ENCODE results near the gene OR10A6. TPM values are rescaled to one million over a fixed set of nuclear protein-coding genes. Genes with fewer than 3 reads are reported as not detected.

Gene OR10A6
- total RNA-seq, 1 donor from 2014 or later = 0.07 TPM

- peak overlapping the region; percentile 31 for H3K4me2 ChIP-seq (ENCODE audit: low read length)
- peak overlapping the region; percentile 12 for H3K9ac ChIP-seq (ENCODE audit: low read length)
- peak overlapping the region; percentile 60 for H2AFZ ChIP-seq (ENCODE audit: low read depth, low read length)
- no peaks in the 10 kb centered on the region for H3K36me3 Mint-ChIP-seq (ENCODE audit: low read depth, unreplicated experiment)
- H3K9me3 Mint-ChIP-seq (ENCODE audit: unreplicated experiment) = no peaks in the 10 kb centered on the region
- H3K27me3 Mint-ChIP-seq (ENCODE audit: low read depth, unreplicated experiment) = no peaks in the 10 kb centered on the region
- no peaks in the 10 kb centered on the region for H3K79me2 ChIP-seq (ENCODE audit: insufficient read depth, low read length)
- TF ChIP-seq EZH2 (IDR thresholded peaks at IDR 0.05; ENCODE audit: insufficient read depth, low read length) = no peak
- FAIRE-seq (peak; percentile 34), DNase-seq (ENCODE audit: low read depth) (peak; percentile 46)
- no peaks in the 10 kb centered on the region for H3K9me3 ChIP-seq (ENCODE audit: insufficient read depth, low read depth, low read length)
- peaks cover 25% of the 10 kb centered on the region for H3K4me1 Mint-ChIP-seq (ENCODE audit: low read depth, unreplicated experiment)
- H3K27ac Mint-ChIP-seq (ENCODE audit: unreplicated experiment) = peak overlapping the region; percentile 88
- no peaks in the 10 kb centered on the region for H3K4me1 ChIP-seq (ENCODE audit: insufficient read depth, low read length)
- H3K4me3 Mint-ChIP-seq (ENCODE audit: unreplicated experiment) = no peak overlapping the region
- peaks cover 3% of the 10 kb centered on the region for H3K27me3 ChIP-seq (ENCODE audit: insufficient read depth, low read length)
- H3K36me3 ChIP-seq (ENCODE audit: insufficient read depth, low read length) = no peaks in the 10 kb centered on the region
- no peaks in the 10 kb centered on the region for H4K20me1 ChIP-seq (ENCODE audit: insufficient read depth, low read length)
- no peak overlapping the region for H3K27ac ChIP-seq (ENCODE audit: low read depth, low read length)
- H3K4me3 ChIP-seq (ENCODE audit: insufficient read depth, low read depth, low read length) = no peak overlapping the region
Observed at GRCh38 chr11:7892059-7892699, 38.9 kb downstream of the OR10A6 start.

GRCh38 chr11:7890417-7891172, 40.5 kb downstream of the OR10A6 start:
- Mint-ChIP-seq H3K9me3 (ENCODE audit: unreplicated experiment) (no peaks in the 10 kb centered on the region), H3K4me1 (ENCODE audit: low read depth, unreplicated experiment) (peaks cover 23% of the 10 kb centered on the region), H3K27ac (ENCODE audit: unreplicated experiment) (no peak overlapping the region), H3K27me3 (ENCODE audit: low read depth, unreplicated experiment) (no peaks in the 10 kb centered on the region), H3K36me3 (ENCODE audit: low read depth, unreplicated experiment) (no peaks in the 10 kb centered on the region), H3K4me3 (ENCODE audit: unreplicated experiment) (no peak overlapping the region)
- no peak for FAIRE-seq
- no peak overlapping the region for H3K4me2 ChIP-seq (ENCODE audit: low read length)
- no peaks in the 10 kb centered on the region for H4K20me1 ChIP-seq (ENCODE audit: insufficient read depth, low read length)
- H3K9ac ChIP-seq (ENCODE audit: low read length) = no peak overlapping the region
- H3K4me1 ChIP-seq (ENCODE audit: insufficient read depth, low read length) = no peaks in the 10 kb centered on the region
- DNase-seq (ENCODE audit: low read depth) = no peak
- no peaks in the 10 kb centered on the region for H3K79me2 ChIP-seq (ENCODE audit: insufficient read depth, low read length)
- TF ChIP-seq CTCF (IDR thresholded peaks at IDR 0.05; ENCODE audit: insufficient read depth, low read depth, low read length) (no peak), EZH2 (IDR thresholded peaks at IDR 0.05; ENCODE audit: insufficient read depth, low read length) (no peak)
- peaks cover 3% of the 10 kb centered on the region for H3K27me3 ChIP-seq (ENCODE audit: insufficient read depth, low read length)
- H3K36me3 ChIP-seq (ENCODE audit: insufficient read depth, low read length) = no peaks in the 10 kb centered on the region
- H3K9me3 ChIP-seq (ENCODE audit: insufficient read depth, low read depth, low read length) = no peaks in the 10 kb centered on the region
- no peak overlapping the region for H2AFZ ChIP-seq (ENCODE audit: low read depth, low read length)
- no peak overlapping the region for H3K27ac ChIP-seq (ENCODE audit: low read depth, low read length)
- H3K4me3 ChIP-seq (ENCODE audit: insufficient read depth, low read depth, low read length) = no peak overlapping the region

GRCh38 chr11:7889985-7890384, 41.1 kb downstream of the OR10A6 start:
- H3K27me3 ChIP-seq (ENCODE audit: insufficient read depth, low read length) = peaks cover 3% of the 10 kb centered on the region
- Mint-ChIP-seq H3K4me3 (ENCODE audit: unreplicated experiment) (no peak overlapping the region), H3K27me3 (ENCODE audit: low read depth, unreplicated experiment) (no peaks in the 10 kb centered on the region), H3K9me3 (ENCODE audit: unreplicated experiment) (no peaks in the 10 kb centered on the region), H3K36me3 (ENCODE audit: low read depth, unreplicated experiment) (no peaks in the 10 kb centered on the region), H3K4me1 (ENCODE audit: low read depth, unreplicated experiment) (peaks cover 18% of the 10 kb centered on the region), H3K27ac (ENCODE audit: unreplicated experiment) (no peak overlapping the region)
- no peak overlapping the region for H2AFZ ChIP-seq (ENCODE audit: low read depth, low read length)
- no peaks in the 10 kb centered on the region for H3K4me1 ChIP-seq (ENCODE audit: insufficient read depth, low read length)
- H3K79me2 ChIP-seq (ENCODE audit: insufficient read depth, low read length) = no peaks in the 10 kb centered on the region
- no peak overlapping the region for H3K4me2 ChIP-seq (ENCODE audit: low read length)
- H3K27ac ChIP-seq (ENCODE audit: low read depth, low read length) = no peak overlapping the region
- H3K9me3 ChIP-seq (ENCODE audit: insufficient read depth, low read depth, low read length) = no peaks in the 10 kb centered on the region
- no peak overlapping the region for H3K4me3 ChIP-seq (ENCODE audit: insufficient read depth, low read depth, low read length)
- no peak for DNase-seq (ENCODE audit: low read depth)
- H3K9ac ChIP-seq (ENCODE audit: low read length) = no peak overlapping the region
- H3K36me3 ChIP-seq (ENCODE audit: insufficient read depth, low read length) = no peaks in the 10 kb centered on the region
- TF ChIP-seq EZH2 (IDR thresholded peaks at IDR 0.05; ENCODE audit: insufficient read depth, low read length) (no peak), CTCF (IDR thresholded peaks at IDR 0.05; ENCODE audit: insufficient read depth, low read depth, low read length) (no peak)
- FAIRE-seq = no peak
- H4K20me1 ChIP-seq (ENCODE audit: insufficient read depth, low read length) = no peaks in the 10 kb centered on the region

Data from astrocyte (in vitro differentiated cells and primary cell).